ENCODE data around the gene UBL3.

The UBL3 gene

GRCh38 chr13:29782798-29783197, 67.6 kb downstream of the UBL3 start:
- Histone ChIP-seq H3K14ac (ENCODE audit: low read length) (no peak overlapping the region), H3K79me1 (ENCODE audit: low read length) (no peaks in the 10 kb centered on the region), H3K79me2 (ENCODE audit: control insufficient read depth, insufficient read depth, low read length, poor library complexity) (peaks cover 3% of the 10 kb centered on the region), H3K36me3 (ENCODE audit: control insufficient read depth in 1 of 2, insufficient read depth in 2 of 2, low read length in 2 of 2) (no peaks in the 10 kb centered on the region), H2AK5ac (ENCODE audit: low read length) (no peak overlapping the region), H3K4me3 (ENCODE audit: low read depth, low read length) (no peak overlapping the region), H3K23ac (ENCODE audit: low read length) (no peak overlapping the region), H4K8ac (ENCODE audit: low read depth, low read length) (no peak overlapping the region), H3K18ac (ENCODE audit: low read length) (no peak overlapping the region), H3K4me1 (ENCODE audit: control insufficient read depth in 1 of 2, insufficient read depth in 2 of 2, low read length in 2 of 2) (peaks cover 0 to 2% of the 10 kb centered on the region in 2 experiments), H4K91ac (ENCODE audit: low read depth, low read length) (no peak overlapping the region), H2BK5ac (ENCODE audit: low read depth, low read length, poor library complexity) (no peak overlapping the region), H3K9ac (ENCODE audit: low read length) (no peak overlapping the region), H3K4ac (ENCODE audit: low read depth, low read length) (no peak overlapping the region), H3K27me3 (ENCODE audit: insufficient read depth, low read length) (no peaks in the 10 kb centered on the region), H3K4me2 (ENCODE audit: low read length) (no peak overlapping the region), H2BK120ac (ENCODE audit: insufficient read depth, low read length, poor library complexity) (no peak overlapping the region), H3K9me3 (ENCODE audit: insufficient read depth, low read depth, low read length) (no peaks in the 10 kb centered on the region), H2BK12ac (ENCODE audit: low read length) (no peak overlapping the region), H2AFZ (ENCODE audit: insufficient read depth, low read length, poor library complexity) (no peak overlapping the region), H4K12ac (ENCODE audit: low read depth, low read length) (no peak overlapping the region), H3K27ac (ENCODE audit: low read depth, low read length) (no peak overlapping the region)
- DNase-seq: no peak
- WGBS (ENCODE audit: extremely low coverage, insufficient coverage, insufficient read length): no CpG with 5 or more reads among the region's 1 CpG

- peaks cover 3 to 5% of the 10 kb centered on the region in 2 experiments for H3K36me3 ChIP-seq (ENCODE audit: control insufficient read depth in 1 of 2, insufficient read depth in 2 of 2, low read length in 2 of 2)
- H3K27ac ChIP-seq (ENCODE audit: low read depth, low read length): no peak overlapping the region
- H3K79me1 ChIP-seq (ENCODE audit: low read length): no peaks in the 10 kb centered on the region
- H2BK120ac ChIP-seq (ENCODE audit: insufficient read depth, low read length, poor library complexity): no peak overlapping the region
- no peak overlapping the region for H3K4ac ChIP-seq (ENCODE audit: low read depth, low read length)
- no CpG with 5 or more reads among the region's 1 CpG for WGBS (ENCODE audit: extremely low coverage, insufficient coverage, insufficient read length)
- H3K14ac ChIP-seq (ENCODE audit: low read length): no peak overlapping the region
- DNase-seq: no peak
- H2AFZ ChIP-seq (ENCODE audit: insufficient read depth, low read length, poor library complexity): no peak overlapping the region
- no peaks in the 10 kb centered on the region for H3K9me3 ChIP-seq (ENCODE audit: insufficient read depth, low read depth, low read length)
- H3K18ac ChIP-seq (ENCODE audit: low read length): no peak overlapping the region
- H3K4me1 ChIP-seq (ENCODE audit: control insufficient read depth in 1 of 2, insufficient read depth in 2 of 2, low read length in 2 of 2): no peaks in the 10 kb centered on the region
- no peak overlapping the region for H3K9ac ChIP-seq (ENCODE audit: low read length)
- no peak overlapping the region for H2AK5ac ChIP-seq (ENCODE audit: low read length)
- H3K4me3 ChIP-seq (ENCODE audit: low read depth, low read length): no peak overlapping the region
- no peak overlapping the region for H3K23ac ChIP-seq (ENCODE audit: low read length)
- no peak overlapping the region for H4K8ac ChIP-seq (ENCODE audit: low read depth, low read length)
- no peak overlapping the region for H2BK5ac ChIP-seq (ENCODE audit: low read depth, low read length, poor library complexity)
- H2BK12ac ChIP-seq (ENCODE audit: low read length): no peak overlapping the region
- H3K4me2 ChIP-seq (ENCODE audit: low read length): no peak overlapping the region
- H3K27me3 ChIP-seq (ENCODE audit: insufficient read depth, low read length): no peaks in the 10 kb centered on the region
- no peak overlapping the region for H4K91ac ChIP-seq (ENCODE audit: low read depth, low read length)
- no peak overlapping the region for H4K12ac ChIP-seq (ENCODE audit: low read depth, low read length)
- H3K79me2 ChIP-seq (ENCODE audit: control insufficient read depth, insufficient read depth, low read length, poor library complexity): no peaks in the 10 kb centered on the region
These were observed 75.6 kb downstream of the UBL3 start for GRCh38 chr13:29774830-29775229.

GRCh38 chr13:29771247-29771646, 79.2 kb downstream of the UBL3 start:
- Histone ChIP-seq H2BK12ac (ENCODE audit: low read length) (no peak overlapping the region), H2AFZ (ENCODE audit: insufficient read depth, low read length, poor library complexity) (no peak overlapping the region), H4K91ac (ENCODE audit: low read depth, low read length) (no peak overlapping the region), H3K4me2 (ENCODE audit: low read length) (no peak overlapping the region), H2AK5ac (ENCODE audit: low read length) (no peak overlapping the region), H2BK120ac (ENCODE audit: insufficient read depth, low read length, poor library complexity) (no peak overlapping the region), H2BK5ac (ENCODE audit: low read depth, low read length, poor library complexity) (no peak overlapping the region), H3K79me1 (ENCODE audit: low read length) (no peaks in the 10 kb centered on the region), H4K12ac (ENCODE audit: low read depth, low read length) (no peak overlapping the region), H3K4me3 (ENCODE audit: low read depth, low read length) (no peak overlapping the region), H3K79me2 (ENCODE audit: control insufficient read depth, insufficient read depth, low read length, poor library complexity) (no peaks in the 10 kb centered on the region), H3K9me3 (ENCODE audit: insufficient read depth, low read depth, low read length) (no peaks in the 10 kb centered on the region), H3K36me3 (ENCODE audit: control insufficient read depth in 1 of 2, insufficient read depth in 2 of 2, low read length in 2 of 2) (peaks cover 3 to 8% of the 10 kb centered on the region in 2 experiments), H3K27ac (ENCODE audit: low read depth, low read length) (no peak overlapping the region), H3K23ac (ENCODE audit: low read length) (no peak overlapping the region), H3K14ac (ENCODE audit: low read length) (no peak overlapping the region), H3K27me3 (ENCODE audit: insufficient read depth, low read length) (no peaks in the 10 kb centered on the region), H3K4me1 (ENCODE audit: control insufficient read depth in 1 of 2, insufficient read depth in 2 of 2, low read length in 2 of 2) (no peaks in the 10 kb centered on the region), H4K8ac (ENCODE audit: low read depth, low read length) (no peak overlapping the region), H3K4ac (ENCODE audit: low read depth, low read length) (no peak overlapping the region), H3K18ac (ENCODE audit: low read length) (no peak overlapping the region), H3K9ac (ENCODE audit: low read length) (no peak overlapping the region)
- DNase-seq: peak in 1 of 2 donors; percentile 77
- WGBS (ENCODE audit: extremely low coverage, insufficient coverage, insufficient read length): no CpG with 5 or more reads among the region's 2 CpGs

- H3K27me3 ChIP-seq (ENCODE audit: insufficient read depth, low read length): no peaks in the 10 kb centered on the region
- no peak overlapping the region for H3K4me2 ChIP-seq (ENCODE audit: low read length)
- H3K23ac ChIP-seq (ENCODE audit: low read length): no peak overlapping the region
- no peaks in the 10 kb centered on the region for H3K4me1 ChIP-seq (ENCODE audit: control insufficient read depth in 1 of 2, insufficient read depth in 2 of 2, low read length in 2 of 2)
- no peaks in the 10 kb centered on the region for H3K79me2 ChIP-seq (ENCODE audit: control insufficient read depth, insufficient read depth, low read length, poor library complexity)
- H3K27ac ChIP-seq (ENCODE audit: low read depth, low read length): no peak overlapping the region
- H3K36me3 ChIP-seq (ENCODE audit: control insufficient read depth in 1 of 2, insufficient read depth in 2 of 2, low read length in 2 of 2): peaks cover 5 to 10% of the 10 kb centered on the region in 2 experiments
- H2BK5ac ChIP-seq (ENCODE audit: low read depth, low read length, poor library complexity): no peak overlapping the region
- no peak overlapping the region for H4K8ac ChIP-seq (ENCODE audit: low read depth, low read length)
- H3K4me3 ChIP-seq (ENCODE audit: low read depth, low read length): no peak overlapping the region
- H2AK5ac ChIP-seq (ENCODE audit: low read length): no peak overlapping the region
- H3K18ac ChIP-seq (ENCODE audit: low read length): no peak overlapping the region
- no peak overlapping the region for H3K9ac ChIP-seq (ENCODE audit: low read length)
- no peaks in the 10 kb centered on the region for H3K9me3 ChIP-seq (ENCODE audit: insufficient read depth, low read depth, low read length)
- H3K79me1 ChIP-seq (ENCODE audit: low read length): no peaks in the 10 kb centered on the region
- no peak for DNase-seq
- H3K4ac ChIP-seq (ENCODE audit: low read depth, low read length): no peak overlapping the region
- no peak overlapping the region for H4K12ac ChIP-seq (ENCODE audit: low read depth, low read length)
- no peak overlapping the region for H4K91ac ChIP-seq (ENCODE audit: low read depth, low read length)
- H2AFZ ChIP-seq (ENCODE audit: insufficient read depth, low read length, poor library complexity): no peak overlapping the region
- WGBS (ENCODE audit: extremely low coverage, insufficient coverage, insufficient read length): no CpG with 5 or more reads among the region's 5 CpGs
- no peak overlapping the region for H3K14ac ChIP-seq (ENCODE audit: low read length)
- no peak overlapping the region for H2BK12ac ChIP-seq (ENCODE audit: low read length)
- no peak overlapping the region for H2BK120ac ChIP-seq (ENCODE audit: insufficient read depth, low read length, poor library complexity)
These were observed 83.4 kb downstream of the UBL3 start for GRCh38 chr13:29767006-29767405.

All from trophoblast cell (in vitro differentiated cells and primary cell).